Trophoblast cell (in vitro differentiated cells and primary cell): Measurements from ENCODE around the gene TM9SF1.
"Not testable (repeated sequence)": the region's sequence is repeated elsewhere in the genome, so short reads cannot be mapped to it uniquely, and the experiment has no call there.

Experiments
- DNase-seq, 2 donors: peaks; one replicate each; pipeline ENCODE4 v3.0.0-alpha.2; 2016
- H2AFZ ChIP-seq: 2 replicates; pipeline ENCODE4 v1.6.1; 2013; ENCODE audit warnings: low read length, moderate library complexity, mild to moderate bottlenecking; ENCODE audit not compliant: insufficient read depth, poor library complexity
- H2AK5ac ChIP-seq: 2 replicates; pipeline ENCODE4 v1.6.1; 2013; ENCODE audit warnings: mild to moderate bottlenecking, low read length
- H2BK120ac ChIP-seq: 2 replicates; pipeline ENCODE4 v1.6.1; 2013; ENCODE audit warnings: low read length, mild to moderate bottlenecking, moderate library complexity; ENCODE audit not compliant: insufficient read depth, poor library complexity
- H2BK12ac ChIP-seq: 2 replicates; pipeline ENCODE4 v1.6.1; 2013; ENCODE audit warnings: mild to moderate bottlenecking, low read length, moderate library complexity
- H2BK5ac ChIP-seq: 2 replicates; pipeline ENCODE4 v1.6.1; 2013; ENCODE audit warnings: low read length, low read depth, moderate library complexity, mild to moderate bottlenecking; ENCODE audit not compliant: poor library complexity
- H3K14ac ChIP-seq: 2 replicates; pipeline ENCODE4 v1.6.1; 2013; ENCODE audit warnings: mild to moderate bottlenecking, low read length
- H3K18ac ChIP-seq: 2 replicates; pipeline ENCODE4 v1.6.1; 2013; ENCODE audit warnings: mild to moderate bottlenecking, low read length
- H3K23ac ChIP-seq: 2 replicates; pipeline ENCODE4 v1.6.1; 2013; ENCODE audit warnings: low read length
- H3K27ac ChIP-seq: 2 replicates; pipeline ENCODE4 v1.5.1; 2013; ENCODE audit warnings: low read depth, mild to moderate bottlenecking, inconsistent platforms, low read length, moderate library complexity
- H3K27me3 ChIP-seq: 2 replicates; pipeline ENCODE4 v1.6.1; 2013; ENCODE audit warnings: inconsistent platforms, mild to moderate bottlenecking, low read length, moderate library complexity; ENCODE audit not compliant: insufficient read depth
- H3K36me3 ChIP-seq, 2 experiments: 1 replicate in 1 of 2; 2 replicates in 1 of 2; pipeline ENCODE4 v1.6.1; 2013; ENCODE audit warnings: low read length in 2 of 2, mild to moderate bottlenecking in 2 of 2, moderate library complexity in 1 of 2; ENCODE audit not compliant: insufficient read depth in 2 of 2, control insufficient read depth in 1 of 2
- H3K4ac ChIP-seq: 2 replicates; pipeline ENCODE4 v1.6.1; 2013; ENCODE audit warnings: low read depth, mild to moderate bottlenecking, low read length, moderate library complexity
- H3K4me1 ChIP-seq, 2 experiments: 1 replicate in 1 of 2; 2 replicates in 1 of 2; pipeline ENCODE4 v1.6.1; 2013; ENCODE audit warnings: low read length in 2 of 2, mild to moderate bottlenecking in 2 of 2, moderate library complexity in 1 of 2; ENCODE audit not compliant: insufficient read depth in 2 of 2, control insufficient read depth in 1 of 2
- H3K4me2 ChIP-seq: 2 replicates; pipeline ENCODE4 v1.6.1; 2013; ENCODE audit warnings: inconsistent platforms, mild to moderate bottlenecking, low read length, moderate library complexity
- H3K4me3 ChIP-seq: 2 replicates; pipeline ENCODE4 v1.5.1; 2013; ENCODE audit warnings: mild to moderate bottlenecking, low read depth, low read length, inconsistent platforms
- H3K79me1 ChIP-seq: one replicate; pipeline ENCODE4 v1.6.1; 2013; ENCODE audit warnings: low read length
- H3K79me2 ChIP-seq: 2 replicates; pipeline ENCODE4 v1.6.1; 2013; ENCODE audit warnings: low read length, mild to moderate bottlenecking; ENCODE audit not compliant: control insufficient read depth, insufficient read depth, poor library complexity
- H3K9ac ChIP-seq: 2 replicates; pipeline ENCODE4 v1.6.1; 2013; ENCODE audit warnings: mild to moderate bottlenecking, low read length
- H3K9me3 ChIP-seq: 2 replicates; pipeline ENCODE4 v1.6.1; 2013; ENCODE audit warnings: low read depth, mild to moderate bottlenecking, control low read depth, inconsistent platforms, low read length; ENCODE audit not compliant: insufficient read depth
- H4K12ac ChIP-seq: 2 replicates; pipeline ENCODE4 v1.6.1; 2013; ENCODE audit warnings: low read depth, mild to moderate bottlenecking, low read length, moderate library complexity
- H4K8ac ChIP-seq: 2 replicates; pipeline ENCODE4 v1.6.1; 2013; ENCODE audit warnings: low read depth, mild to moderate bottlenecking, low read length, moderate library complexity
- H4K91ac ChIP-seq: one replicate; pipeline ENCODE4 v1.6.1; 2013; ENCODE audit warnings: low read depth, mild to moderate bottlenecking, low read length, moderate library complexity
- WGBS: extraction: QIAGEN DNeasy Blood & Tissue Kit; methylation state at CpG from one replicate; pipeline ENCODE4 v1.1.7; 2013; ENCODE audit warnings: missing lambda C conversion rate; ENCODE audit not compliant: insufficient read length, insufficient coverage; ENCODE audit errors: extremely low coverage; 5-methylcytosine and 5-hydroxymethylcytosine counted together

The TM9SF1 gene

DNA sequence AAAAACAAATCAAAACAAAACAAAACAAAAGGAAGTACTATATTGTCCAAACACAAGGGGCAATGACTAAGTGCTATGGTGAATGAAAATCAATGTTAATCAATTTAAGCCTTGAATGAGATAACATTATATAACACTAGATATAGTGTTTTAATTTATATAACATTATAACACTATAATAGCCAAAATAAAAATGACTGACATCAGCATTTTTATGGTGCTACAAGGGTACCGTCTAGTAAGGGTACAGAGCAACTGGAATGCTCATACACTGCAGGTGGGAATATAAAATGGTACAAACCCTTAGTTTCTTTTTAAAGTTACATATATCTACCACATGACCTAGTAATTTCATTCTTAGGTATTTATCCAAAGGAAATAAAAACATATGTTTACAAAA is 31.2 kb upstream of the TM9SF1 start:
- Histone ChIP-seq H3K4me2 (no peak overlapping the region), H4K8ac (no peak overlapping the region), H3K79me1 (peaks cover under 1% of the 10 kb centered on the region), H3K79me2 (peaks cover 6% of the 10 kb centered on the region), H2BK5ac (no peak overlapping the region), H2AFZ (no peak overlapping the region), H3K27ac (no peak overlapping the region), H3K9me3 (no peaks in the 10 kb centered on the region), H4K12ac (no peak overlapping the region), H3K4me1 (peaks cover 2 to 3% of the 10 kb centered on the region in 2 experiments), H2AK5ac (no peak overlapping the region), H3K36me3 (peaks cover 12 to 14% of the 10 kb centered on the region in 2 experiments), H3K4me3 (no peak overlapping the region), H3K18ac (no peak overlapping the region), H3K14ac (no peak overlapping the region), H3K9ac (no peak overlapping the region), H3K27me3 (no peaks in the 10 kb centered on the region), H3K4ac (no peak overlapping the region), H4K91ac (no peak overlapping the region), H2BK12ac (no peak overlapping the region), H2BK120ac (no peak overlapping the region), H3K23ac (no peak overlapping the region)
- WGBS, result no CpG with 5 or more reads among the region's 1 CpG
- no peak for DNase-seq

DNA sequence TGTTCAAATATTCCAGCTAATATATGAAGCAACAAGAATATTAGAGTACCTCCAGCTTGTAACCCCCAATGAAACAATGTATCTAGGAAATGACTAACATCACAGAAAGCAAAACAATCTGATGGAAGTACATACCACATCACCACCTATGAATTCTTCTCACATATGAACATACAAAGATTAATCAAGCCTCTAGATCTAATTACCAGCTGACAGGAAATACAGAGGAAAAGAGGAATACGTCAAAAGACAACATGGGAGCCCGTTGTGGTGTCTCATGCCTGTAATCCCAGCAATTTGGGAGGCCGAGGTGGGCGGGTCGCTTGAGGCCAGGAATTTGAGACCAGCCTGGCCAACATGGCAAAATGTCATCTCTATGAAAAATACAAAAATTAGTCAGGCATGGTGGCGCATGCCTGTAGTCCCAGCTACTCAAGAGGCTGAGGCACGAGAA is 29.4 kb upstream of the TM9SF1 start:
- Histone ChIP-seq H4K91ac (no peak overlapping the region), H3K14ac (no peak overlapping the region)

DNA sequence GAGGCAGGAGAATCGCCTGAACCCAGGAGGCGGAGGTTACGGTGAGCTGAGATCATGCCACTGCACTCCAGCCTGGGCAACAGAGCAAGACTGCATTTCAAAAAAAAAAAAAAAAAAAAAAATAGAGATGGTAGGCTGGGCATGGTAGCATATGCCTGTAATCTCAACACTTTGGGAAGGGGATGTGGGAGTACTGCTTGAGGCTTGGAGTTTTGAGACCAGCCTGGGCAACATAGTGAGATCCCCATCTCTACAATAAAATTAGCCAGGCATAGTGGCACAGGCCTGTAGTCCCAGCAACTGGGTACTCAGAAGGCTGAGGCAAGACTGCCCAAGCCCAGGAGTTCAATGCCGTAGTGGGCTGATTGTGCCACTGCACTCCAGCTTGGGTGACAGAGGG is 27.7 kb upstream of the TM9SF1 start:
- not testable (repeated sequence) for DNase-seq, H3K23ac ChIP-seq, H3K9me3 ChIP-seq, H2AFZ ChIP-seq, H2AK5ac ChIP-seq, H2BK12ac ChIP-seq, H3K27me3 ChIP-seq, H3K18ac ChIP-seq, H4K12ac ChIP-seq, H3K4me1 ChIP-seq, H3K4me2 ChIP-seq, H3K79me1 ChIP-seq, H3K27ac ChIP-seq, H3K9ac ChIP-seq, H3K79me2 ChIP-seq, H4K91ac ChIP-seq, H3K14ac ChIP-seq, H2BK5ac ChIP-seq, H3K4me3 ChIP-seq, H4K8ac ChIP-seq, H2BK120ac ChIP-seq
- peak overlapping the region; percentile 89 for H3K4ac ChIP-seq
- WGBS, result no CpG with 5 or more reads among the region's 4 CpGs
- peaks cover 7 to 13% of the 10 kb centered on the region in 2 experiments for H3K36me3 ChIP-seq

More for the DNA sequence above, 29.4 kb upstream of the TM9SF1 start:
- H3K79me1 ChIP-seq, result no peaks in the 10 kb centered on the region
- peak overlapping the region; percentile 62 for H3K4ac ChIP-seq
- no peak overlapping the region for H3K4me2 ChIP-seq
- H2AFZ ChIP-seq, result no peak overlapping the region
- WGBS, result no CpG with 5 or more reads among the region's 7 CpGs
- DNase-seq, result no peak
- no peaks in the 10 kb centered on the region for H3K27me3 ChIP-seq
- no peak overlapping the region for H2BK120ac ChIP-seq
- H3K9ac ChIP-seq, result no peak overlapping the region
- no peak overlapping the region for H4K12ac ChIP-seq
- H3K4me3 ChIP-seq, result no peak overlapping the region
- no peak overlapping the region for H4K8ac ChIP-seq
- H2BK5ac ChIP-seq, result no peak overlapping the region
- H3K27ac ChIP-seq, result no peak overlapping the region
- no peak overlapping the region for H3K18ac ChIP-seq
- no peak overlapping the region for H2BK12ac ChIP-seq
- H3K36me3 ChIP-seq, result peaks cover 10 to 16% of the 10 kb centered on the region in 2 experiments
- no peak overlapping the region for H3K23ac ChIP-seq
- peaks cover 1% of the 10 kb centered on the region for H3K79me2 ChIP-seq
- no peak overlapping the region for H2AK5ac ChIP-seq
- no peaks in the 10 kb centered on the region for H3K4me1 ChIP-seq
- no peaks in the 10 kb centered on the region for H3K9me3 ChIP-seq

DNA sequence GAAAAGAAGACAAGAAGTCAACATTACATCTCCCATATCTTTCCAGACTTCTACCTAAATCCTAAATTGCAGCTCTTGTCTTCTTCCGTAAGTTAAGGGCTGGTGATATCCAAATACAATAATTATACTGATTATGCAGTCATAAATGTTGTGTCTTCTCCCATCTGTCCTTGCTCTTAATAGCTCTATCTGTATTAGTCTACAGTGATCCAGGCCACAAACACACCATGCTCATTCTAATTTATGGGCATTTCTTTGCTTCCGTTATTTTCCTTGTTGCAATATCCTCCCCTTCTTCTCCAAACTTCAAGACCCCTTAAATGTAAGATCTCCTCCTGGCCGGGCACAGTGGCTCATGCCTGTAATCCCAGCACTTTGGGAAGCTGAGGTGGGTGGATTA is 24.3 kb upstream of the TM9SF1 start:
- peaks cover 8 to 9% of the 10 kb centered on the region in 2 experiments for H3K36me3 ChIP-seq
- H3K14ac ChIP-seq, result no peak overlapping the region
- no peaks in the 10 kb centered on the region for H3K9me3 ChIP-seq
- no peak overlapping the region for H2BK5ac ChIP-seq
- H4K12ac ChIP-seq, result no peak overlapping the region
- H3K4me2 ChIP-seq, result no peak overlapping the region
- no peak overlapping the region for H2BK12ac ChIP-seq
- no peak overlapping the region for H4K8ac ChIP-seq
- peaks cover 5% of the 10 kb centered on the region for H3K79me2 ChIP-seq
- no peak overlapping the region for H2AFZ ChIP-seq
- no peak overlapping the region for H4K91ac ChIP-seq
- H2AK5ac ChIP-seq, result no peak overlapping the region
- no peak overlapping the region for H3K4ac ChIP-seq
- H3K18ac ChIP-seq, result no peak overlapping the region
- WGBS, result no CpG with 5 or more reads among the region's 3 CpGs
- H2BK120ac ChIP-seq, result no peak overlapping the region
- H3K4me1 ChIP-seq, result no peaks in the 10 kb centered on the region
- no peak overlapping the region for H3K4me3 ChIP-seq
- H3K23ac ChIP-seq, result no peak overlapping the region
- no peak for DNase-seq
- no peak overlapping the region for H3K9ac ChIP-seq
- no peaks in the 10 kb centered on the region for H3K27me3 ChIP-seq
- peaks cover 3% of the 10 kb centered on the region for H3K79me1 ChIP-seq
- no peak overlapping the region for H3K27ac ChIP-seq
